GM20431 (cell line): Measurements from ENCODE around the gene PCDHGA10.
"Not testable (repeated sequence)": the region's sequence is repeated elsewhere in the genome, so short reads cannot be mapped to it uniquely, and the experiment has no call there.

Experiments
- in situ Hi-C: fragments of 300-500 bp; cut with MseI, MboI; formaldehyde crosslinking; loops from one replicate; pipeline ENCODE4 v1.15.0; 2020; ENCODE audit warnings: low sequenced_read_pairs; ENCODE audit not compliant: unreplicated experiment

Gene PCDHGA10

DNA sequence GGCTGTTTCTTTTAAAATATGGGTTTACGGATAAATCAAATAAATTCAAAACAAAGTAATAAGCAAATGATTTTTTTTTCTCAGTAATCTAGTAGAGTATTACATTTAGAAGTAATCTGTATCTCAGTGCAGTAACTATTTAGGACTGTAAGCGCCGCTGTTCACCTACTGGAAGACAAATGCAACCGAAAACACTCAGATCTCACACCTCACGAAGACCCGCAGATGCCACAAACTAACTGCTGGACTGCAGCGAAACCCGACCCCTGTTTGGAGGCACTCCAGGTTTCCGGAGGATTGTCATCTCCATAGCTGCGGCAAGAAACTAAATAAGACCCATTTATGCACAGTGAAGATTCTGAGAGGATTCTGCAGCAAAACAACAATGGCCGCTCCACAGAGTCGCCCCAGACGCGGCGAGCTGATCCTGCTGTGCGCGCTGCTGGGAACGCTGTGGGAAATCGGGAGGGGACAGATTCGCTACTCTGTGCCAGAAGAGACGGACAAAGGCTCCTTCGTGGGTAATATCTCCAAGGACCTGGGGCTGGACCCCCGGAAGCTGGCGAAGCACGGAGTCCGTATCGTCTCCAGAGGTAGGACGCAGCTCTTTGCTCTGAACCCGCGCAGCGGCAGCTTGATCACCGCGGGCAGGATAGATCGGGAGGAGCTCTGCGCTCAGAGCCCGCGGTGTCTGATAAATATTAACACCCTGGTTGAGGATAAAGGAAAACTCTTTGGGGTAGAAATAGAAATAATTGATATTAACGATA lies 20.2 kb upstream of the PCDHGA10 start, which contains the start of gene PCDHGA8:
PCDHGA8 (plus strand) TSS at position 205 of the 770 bp plus-strand sequence; CDS start at position 386, 181 bp downstream.
- in situ Hi-C loops = no loop called here

GRCh38 chr5:141393267-141393666 lies 19.5 kb upstream of the PCDHGA10 start:
- in situ Hi-C loops = no loop called here

DNA sequence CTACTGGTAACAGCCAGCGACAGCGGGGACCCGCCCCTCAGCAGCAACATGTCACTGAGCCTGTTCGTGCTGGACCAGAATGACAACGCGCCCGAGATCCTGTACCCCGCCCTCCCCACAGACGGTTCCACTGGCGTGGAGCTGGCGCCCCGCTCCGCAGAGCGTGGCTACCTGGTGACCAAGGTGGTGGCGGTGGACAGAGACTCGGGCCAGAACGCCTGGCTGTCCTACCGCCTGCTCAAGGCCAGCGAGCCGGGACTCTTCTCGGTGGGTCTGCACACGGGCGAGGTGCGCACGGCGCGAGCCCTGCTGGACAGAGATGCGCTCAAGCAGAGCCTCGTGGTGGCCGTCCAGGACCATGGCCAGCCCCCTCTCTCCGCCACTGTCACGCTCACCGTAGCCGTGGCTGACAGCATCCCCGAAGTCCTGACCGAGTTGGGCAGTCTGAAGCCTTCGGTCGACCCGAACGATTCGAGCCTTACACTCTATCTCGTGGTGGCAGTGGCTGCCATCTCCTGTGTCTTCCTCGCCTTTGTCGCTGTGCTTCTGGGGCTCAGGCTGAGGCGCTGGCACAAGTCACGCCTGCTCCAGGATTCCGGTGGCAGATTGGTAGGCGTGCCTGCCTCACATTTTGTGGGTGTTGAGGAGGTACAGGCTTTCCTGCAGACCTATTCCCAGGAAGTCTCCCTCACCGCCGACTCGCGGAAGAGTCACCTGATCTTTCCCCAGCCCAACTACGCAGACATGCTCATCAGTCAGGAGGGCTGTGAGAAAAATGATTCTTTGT lies 18.2 kb upstream of the PCDHGA10 start:
- in situ Hi-C loops = not testable (repeated sequence)

DNA sequence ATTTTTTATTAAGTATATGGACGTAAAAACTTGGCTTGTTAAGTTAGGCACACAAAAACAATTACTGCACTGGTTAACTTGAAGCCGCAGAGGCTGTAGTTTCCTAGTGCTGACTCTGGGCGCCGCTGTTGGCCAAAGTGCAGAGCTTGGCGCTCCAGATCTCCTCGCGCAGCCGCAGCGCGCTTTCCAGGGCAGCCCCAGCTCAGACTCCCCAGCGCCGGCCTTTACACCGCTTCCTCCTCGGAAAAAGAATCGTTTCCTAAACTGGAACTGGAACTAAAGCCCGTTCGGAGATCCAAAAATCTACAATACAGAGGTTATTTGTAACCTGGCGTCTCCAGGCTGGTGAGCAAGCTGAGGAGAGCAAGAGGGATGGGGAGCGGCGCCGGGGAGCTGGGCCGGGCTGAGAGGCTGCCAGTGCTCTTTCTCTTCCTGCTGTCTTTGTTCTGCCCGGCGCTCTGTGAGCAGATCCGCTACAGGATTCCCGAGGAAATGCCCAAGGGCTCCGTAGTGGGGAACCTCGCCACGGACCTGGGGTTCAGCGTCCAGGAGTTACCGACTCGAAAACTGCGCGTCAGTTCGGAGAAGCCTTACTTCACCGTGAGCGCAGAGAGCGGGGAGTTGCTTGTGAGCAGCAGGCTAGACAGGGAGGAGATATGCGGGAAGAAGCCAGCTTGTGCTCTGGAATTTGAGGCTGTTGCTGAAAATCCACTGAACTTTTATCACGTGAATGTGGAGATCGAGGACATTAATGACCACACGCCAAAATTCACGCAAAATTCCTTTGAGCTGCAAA lies 14.8 kb upstream of the PCDHGA10 start, which contains the start of gene PCDHGB5:
PCDHGB5 (plus strand) TSS at position 192 of the 796 bp plus-strand sequence; CDS start at position 373, 181 bp downstream.
- in situ Hi-C loops = not testable (repeated sequence)

GRCh38 chr5:141398608-141399007 lies 14.2 kb upstream of the PCDHGA10 start:
- in situ Hi-C loops = no loop called here

DNA sequence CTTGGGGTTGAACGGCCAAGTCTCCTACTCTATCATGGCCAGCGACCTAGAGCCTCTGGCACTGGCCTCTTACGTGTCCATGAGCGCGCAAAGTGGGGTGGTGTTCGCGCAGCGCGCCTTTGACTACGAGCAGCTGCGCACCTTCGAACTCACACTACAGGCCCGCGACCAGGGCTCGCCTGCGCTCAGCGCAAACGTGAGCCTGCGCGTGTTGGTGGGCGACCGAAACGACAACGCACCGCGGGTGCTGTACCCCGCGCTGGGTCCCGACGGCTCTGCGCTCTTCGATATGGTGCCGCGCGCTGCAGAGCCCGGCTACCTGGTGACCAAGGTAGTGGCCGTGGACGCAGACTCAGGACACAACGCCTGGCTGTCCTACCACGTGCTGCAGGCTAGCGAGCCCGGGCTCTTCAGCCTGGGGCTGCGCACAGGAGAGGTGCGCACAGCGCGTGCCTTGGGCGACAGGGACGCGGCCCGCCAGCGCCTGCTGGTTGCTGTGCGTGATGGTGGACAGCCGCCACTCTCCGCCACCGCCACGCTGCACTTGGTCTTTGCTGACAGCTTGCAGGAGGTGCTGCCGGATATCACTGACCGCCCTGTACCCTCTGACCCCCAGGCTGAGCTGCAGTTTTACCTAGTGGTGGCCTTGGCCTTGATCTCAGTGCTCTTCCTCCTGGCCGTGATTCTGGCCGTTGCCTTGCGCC lies 13.1 kb upstream of the PCDHGA10 start:
- in situ Hi-C loops = no loop called here

DNA sequence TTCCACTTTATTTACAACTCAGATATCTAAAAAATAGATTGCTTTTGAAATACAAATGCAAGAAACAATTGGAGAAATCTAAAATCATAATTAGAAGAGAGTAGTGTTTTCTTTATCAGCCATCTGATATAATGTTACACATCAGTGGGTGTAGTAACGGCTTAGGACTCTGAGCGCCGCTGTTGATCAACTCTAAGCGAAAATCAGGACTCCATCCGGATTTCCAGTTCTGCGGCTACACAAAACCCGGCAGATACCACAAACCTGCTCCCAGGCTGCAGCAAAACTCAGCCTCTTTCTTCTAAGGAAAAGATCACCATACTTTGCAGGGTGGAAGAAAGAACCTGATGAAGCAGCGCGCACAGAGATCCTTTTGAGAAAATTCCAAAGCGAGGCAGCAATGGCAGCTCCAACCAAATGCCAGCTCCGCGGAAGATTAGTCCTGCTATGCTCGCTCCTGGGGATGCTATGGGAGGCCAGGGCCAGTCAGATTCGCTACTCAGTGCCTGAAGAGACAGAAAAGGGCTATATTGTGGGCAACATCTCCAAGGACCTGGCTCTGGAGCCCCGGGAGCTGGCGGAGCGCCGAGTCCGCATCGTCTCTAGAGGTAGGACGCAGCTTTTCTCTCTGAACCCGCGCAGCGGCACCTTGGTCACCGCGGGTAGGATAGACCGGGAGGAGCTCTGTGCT lies 10.1 kb upstream of the PCDHGA10 start, which contains the start of gene PCDHGA9:
PCDHGA9 (plus strand) TSS at position 226 of the 691 bp plus-strand sequence; CDS start at position 401, 175 bp downstream.
- in situ Hi-C loops = no loop called here

DNA sequence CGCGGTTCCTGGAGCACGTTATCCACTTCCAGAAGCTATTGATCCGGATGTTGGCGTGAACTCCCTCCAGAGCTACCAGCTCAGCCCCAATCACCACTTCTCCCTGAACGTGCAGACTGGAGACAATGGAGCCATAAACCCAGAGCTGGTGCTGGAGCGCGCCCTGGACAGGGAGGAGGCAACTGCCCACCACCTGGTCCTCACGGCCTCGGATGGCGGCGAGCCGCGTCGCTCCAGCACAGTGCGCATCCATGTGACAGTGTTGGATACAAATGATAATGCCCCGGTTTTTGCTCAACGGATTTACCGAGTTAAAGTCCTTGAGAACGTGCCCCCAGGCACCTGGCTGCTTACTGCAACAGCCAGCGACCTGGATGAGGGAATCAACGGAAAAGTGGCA lies 9.4 kb upstream of the PCDHGA10 start:
- in situ Hi-C loops = no loop called here

DNA sequence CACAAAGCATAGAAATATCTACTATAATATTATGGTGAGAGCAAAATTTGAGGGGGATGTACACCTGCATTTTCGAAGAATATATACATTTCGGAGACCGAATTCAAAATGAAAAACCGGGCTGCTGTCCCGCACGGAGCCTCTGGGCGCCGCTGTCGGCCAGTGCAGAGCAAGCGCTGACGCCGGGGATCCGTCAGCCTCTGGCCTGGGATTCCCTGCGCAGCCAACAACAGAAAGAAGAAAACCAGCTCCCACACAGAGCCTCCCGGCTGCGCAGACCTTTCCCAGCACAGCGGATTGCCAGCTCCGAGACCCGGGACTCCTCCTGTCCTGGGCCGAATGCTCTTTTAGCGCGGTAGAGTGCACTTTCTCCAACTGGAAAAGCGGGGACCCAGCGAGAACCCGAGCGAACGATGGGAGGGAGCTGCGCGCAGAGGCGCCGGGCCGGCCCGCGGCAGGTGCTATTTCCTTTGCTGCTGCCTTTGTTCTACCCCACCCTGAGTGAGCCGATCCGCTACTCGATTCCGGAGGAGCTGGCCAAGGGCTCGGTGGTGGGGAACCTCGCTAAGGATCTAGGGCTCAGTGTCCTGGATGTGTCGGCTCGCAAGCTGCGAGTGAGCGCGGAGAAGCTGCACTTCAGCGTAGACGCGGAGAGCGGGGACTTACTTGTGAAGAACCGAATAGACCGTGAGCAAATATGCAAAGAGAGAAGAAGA lies 4.8 kb upstream of the PCDHGA10 start, which contains the start of gene PCDHGB6:
PCDHGB6 (plus strand) TSS at position 232 of the 716 bp plus-strand sequence; CDS start at position 414, 182 bp downstream.
- in situ Hi-C loops = not testable (repeated sequence)

- in situ Hi-C loops = loop anchor here (10.0 kb wide), 1 partner anchor 155 kb away; no protein-coding TSS in a partner anchor
Observed at GRCh38 chr5:141409598-141410306, 3.0 kb upstream of the PCDHGA10 start.

DNA sequence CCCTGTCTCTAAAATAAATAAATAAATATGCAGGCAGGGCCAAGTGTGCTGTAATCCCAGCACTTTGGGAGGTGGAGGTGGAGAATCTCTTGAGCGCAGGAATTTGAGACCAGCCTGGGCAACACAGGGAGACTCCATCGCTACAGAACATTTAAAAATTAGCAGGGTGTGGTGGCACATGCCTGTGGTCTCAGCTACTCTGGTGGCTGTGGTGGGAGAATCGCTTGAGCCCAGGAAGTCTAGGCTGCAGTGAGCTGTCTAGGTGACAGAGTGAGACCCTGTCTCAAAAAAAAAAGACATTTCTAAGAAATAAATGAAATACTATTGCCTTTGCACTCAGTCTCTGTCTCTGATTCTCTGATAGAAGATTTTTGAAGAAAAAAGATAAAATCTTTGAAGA lies 1.2 kb upstream of the PCDHGA10 start:
- in situ Hi-C loops = loop anchor here (10.0 kb wide), 1 partner anchor 153 kb away; no protein-coding TSS in a partner anchor

DNA sequence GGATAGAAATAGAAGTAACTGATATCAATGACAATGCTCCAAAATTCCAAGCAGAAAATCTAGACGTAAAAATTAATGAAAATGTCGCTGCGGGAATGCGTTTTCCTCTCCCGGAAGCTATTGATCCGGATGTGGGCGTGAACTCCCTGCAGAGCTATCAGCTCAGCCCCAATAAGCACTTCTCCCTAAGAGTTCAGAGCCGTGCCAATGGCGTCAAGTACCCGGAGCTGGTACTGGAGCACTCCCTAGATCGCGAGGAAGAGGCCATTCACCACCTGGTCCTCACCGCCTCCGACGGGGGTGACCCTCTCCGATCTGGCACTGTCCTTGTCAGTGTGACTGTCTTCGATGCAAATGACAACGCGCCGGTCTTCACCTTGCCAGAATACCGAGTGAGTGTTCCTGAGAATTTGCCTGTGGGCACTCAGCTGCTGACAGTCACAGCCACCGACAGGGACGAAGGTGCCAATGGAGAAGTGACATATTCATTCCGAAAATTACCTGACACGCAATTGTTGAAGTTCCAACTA lies 818 bp downstream of the PCDHGA10 start:
- in situ Hi-C loops = loop anchor here (10.0 kb wide), 1 partner anchor 151 kb away; no protein-coding TSS in a partner anchor

- in situ Hi-C loops = loop anchor here (10.0 kb wide), 1 partner anchor 150 kb away; no protein-coding TSS in a partner anchor
Observed at GRCh38 chr5:141414548-141415274, 1.9 kb downstream of the PCDHGA10 start.

DNA sequence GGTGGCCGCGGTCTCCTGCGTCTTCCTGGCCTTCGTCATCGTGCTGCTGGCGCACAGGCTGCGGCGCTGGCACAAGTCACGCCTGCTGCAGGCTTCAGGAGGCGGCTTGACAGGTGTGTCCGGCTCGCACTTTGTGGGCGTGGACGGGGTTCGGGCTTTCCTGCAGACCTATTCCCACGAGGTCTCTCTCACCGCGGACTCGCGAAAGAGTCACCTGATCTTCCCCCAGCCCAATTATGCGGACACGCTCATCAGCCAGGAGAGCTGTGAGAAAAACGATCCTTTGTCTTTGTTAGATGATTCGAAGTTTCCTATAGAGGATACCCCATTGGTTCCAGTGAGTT lies 2.5 kb downstream of the PCDHGA10 start:
- in situ Hi-C loops = loop anchor here (10.0 kb wide), 1 partner anchor 150 kb away; no protein-coding TSS in a partner anchor

- in situ Hi-C loops = loop anchor here (10.0 kb wide), 1 partner anchor 147 kb away; no protein-coding TSS in a partner anchor
Observed at GRCh38 chr5:141417494-141418172, 4.8 kb downstream of the PCDHGA10 start, which contains the start of gene PCDHGB7. Gene PCDHGB7 (plus strand): TSS chr5:141417677. CDS start chr5:141417860, 183 bp downstream.
